ENCODE results near the gene STAT2. TPM values are rescaled to one million over a fixed set of nuclear protein-coding genes. Genes with fewer than 3 reads are reported as not detected.

The STAT2 gene
- total RNA-seq, 1 donor from 2014 or later = 199 TPM

DNA sequence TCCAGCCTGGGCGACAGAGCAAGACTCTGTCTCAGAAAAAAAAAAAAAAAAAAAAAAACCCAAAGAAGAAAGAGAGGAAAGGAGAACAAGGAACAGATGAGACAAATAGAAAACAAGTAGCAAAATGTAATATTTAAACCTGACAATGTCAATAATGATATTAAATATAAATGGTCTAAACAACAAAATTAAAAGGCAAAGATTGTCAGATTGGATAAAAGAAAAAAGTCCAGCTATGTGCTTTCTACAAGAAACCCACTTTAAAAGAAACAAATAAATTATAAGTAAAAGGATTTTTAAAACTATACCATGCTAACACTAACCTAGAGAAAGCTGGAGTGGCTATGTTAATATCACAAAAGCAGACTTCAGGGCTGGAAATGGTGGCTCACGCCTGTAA lies 32.4 kb upstream of the STAT2 start:
- no peaks in the 10 kb centered on the region for H3K9me3 ChIP-seq
- no peak for DNase-seq
- ATAC-seq = no peak
- H3K4me1 ChIP-seq = no peaks in the 10 kb centered on the region
- no peak overlapping the region for H3K4me3 ChIP-seq
- TF ChIP-seq CTCF (IDR thresholded peaks at IDR 0.05) = no peak
- intact Hi-C loops (cut with DNase I) = no loop called here
- no peaks in the 10 kb centered on the region for H3K27me3 ChIP-seq
- no peak overlapping the region for H3K27ac ChIP-seq
- no peaks in the 10 kb centered on the region for H3K36me3 ChIP-seq

- ATAC-seq (no peak), DNase-seq (no peak)
- Histone ChIP-seq H3K4me1 (no peaks in the 10 kb centered on the region), H3K27ac (no peak overlapping the region), H3K9me3 (no peaks in the 10 kb centered on the region), H3K36me3 (no peaks in the 10 kb centered on the region), H3K4me3 (no peak overlapping the region), H3K27me3 (no peaks in the 10 kb centered on the region)
- no peak for TF ChIP-seq CTCF (IDR thresholded peaks at IDR 0.05)
- intact Hi-C loops (cut with DNase I) = no loop called here
Measured at GRCh38 chr12:56391721-56392120, 31.8 kb upstream of the STAT2 start.

GRCh38 chr12:56389412-56389811 lies 29.5 kb upstream of the STAT2 start:
- H3K4me3 ChIP-seq = no peak overlapping the region
- H3K9me3 ChIP-seq = no peaks in the 10 kb centered on the region
- intact Hi-C loops (cut with DNase I) = no loop called here
- no peak overlapping the region for H3K27ac ChIP-seq
- no peak for ATAC-seq
- no peaks in the 10 kb centered on the region for H3K27me3 ChIP-seq
- TF ChIP-seq CTCF (IDR thresholded peaks at IDR 0.05) = no peak
- H3K4me1 ChIP-seq = no peaks in the 10 kb centered on the region
- H3K36me3 ChIP-seq = no peaks in the 10 kb centered on the region
- DNase-seq = no peak

DNA sequence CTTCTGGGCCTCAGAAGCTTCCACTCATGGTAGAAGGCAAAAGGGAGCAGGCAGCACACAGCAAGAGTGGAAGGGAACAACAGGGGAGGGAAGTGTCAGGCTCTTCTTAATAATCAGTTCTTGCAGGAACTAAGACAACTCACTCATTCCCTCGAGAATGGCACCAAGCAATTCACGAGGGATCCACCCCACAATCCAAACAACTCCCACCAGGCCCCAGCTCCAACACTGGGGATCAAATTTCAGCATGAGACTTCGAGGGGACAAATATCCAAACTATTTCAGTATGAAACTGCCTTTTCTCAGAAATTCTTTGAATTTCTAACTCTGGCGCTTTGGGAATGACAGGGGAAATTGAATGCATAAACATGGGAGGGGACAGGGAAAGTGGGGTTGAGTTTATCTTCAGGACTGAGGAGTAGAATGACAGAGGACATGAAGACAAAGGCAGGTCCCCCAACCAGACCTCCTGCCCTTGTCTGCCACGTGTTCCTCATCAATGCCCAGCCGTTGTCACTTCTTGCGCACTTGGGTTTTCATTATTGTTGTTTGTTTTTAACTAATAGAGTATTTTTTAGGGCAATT lies 27.3 kb upstream of the STAT2 start:
- Histone ChIP-seq H3K4me3 (no peak overlapping the region), H3K27me3 (no peaks in the 10 kb centered on the region), H3K9me3 (no peaks in the 10 kb centered on the region), H3K27ac (no peak overlapping the region), H3K4me1 (no peaks in the 10 kb centered on the region), H3K36me3 (no peaks in the 10 kb centered on the region)
- ATAC-seq = no peak
- intact Hi-C loops (cut with DNase I) = no loop called here
- DNase-seq = no peak
- no peak for TF ChIP-seq CTCF (IDR thresholded peaks at IDR 0.05)

GRCh38 chr12:56385873-56386272 lies 26.0 kb upstream of the STAT2 start:
- no peak overlapping the region for H3K4me3 ChIP-seq
- TF ChIP-seq CTCF (IDR thresholded peaks at IDR 0.05) = no peak
- H3K36me3 ChIP-seq = no peaks in the 10 kb centered on the region
- H3K9me3 ChIP-seq = no peaks in the 10 kb centered on the region
- no peaks in the 10 kb centered on the region for H3K27me3 ChIP-seq
- H3K27ac ChIP-seq = no peak overlapping the region
- H3K4me1 ChIP-seq = no peaks in the 10 kb centered on the region
- no peak for DNase-seq
- intact Hi-C loops (cut with DNase I) = no loop called here
- no peak for ATAC-seq

DNA sequence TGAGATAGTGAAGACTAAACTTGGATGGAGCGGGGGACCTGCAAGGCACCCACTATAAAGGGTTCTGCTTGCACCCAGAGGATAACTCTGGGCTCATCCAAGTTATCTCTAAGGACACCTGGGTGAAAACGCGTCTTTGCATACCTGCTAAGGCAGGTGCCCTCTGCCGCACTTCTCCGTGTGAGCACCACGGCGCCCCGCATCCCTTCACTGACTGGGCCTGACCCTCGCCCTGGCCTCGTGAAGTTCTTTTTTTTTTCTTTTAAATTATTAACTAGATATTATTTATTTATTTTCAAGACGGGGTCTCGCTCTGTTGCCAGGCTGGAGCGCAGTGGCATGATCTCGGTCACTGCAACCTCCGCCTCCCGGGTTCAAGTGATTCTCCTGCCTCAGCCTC lies 22.7 kb upstream of the STAT2 start:
- no peak overlapping the region for H3K4me3 ChIP-seq
- TF ChIP-seq CTCF (IDR thresholded peaks at IDR 0.05) = no peak
- no peak overlapping the region for H3K27ac ChIP-seq
- H3K36me3 ChIP-seq = no peaks in the 10 kb centered on the region
- H3K9me3 ChIP-seq = no peaks in the 10 kb centered on the region
- DNase-seq (no peak), ATAC-seq (no peak)
- no peaks in the 10 kb centered on the region for H3K27me3 ChIP-seq
- intact Hi-C loops (cut with DNase I) = no loop called here
- no peaks in the 10 kb centered on the region for H3K4me1 ChIP-seq
